MV-4-11 (cell line): ENCODE results near the gene TRIM40.
"Not testable (repeated sequence)": the region's sequence is repeated elsewhere in the genome, so short reads cannot be mapped to it uniquely, and the experiment has no call there.

Experiments
- DNase-seq: peaks from one replicate; lab custom pipeline; 2025; lab: John Stamatoyannopoulos, UW

The TRIM40 gene

GRCh38 chr6:30113003-30113759 is 22.8 kb upstream of the TRIM40 start, which contains the start of gene TRIM31:
TRIM31 (minus strand) TSS chr6:30113090; CDS start chr6:30112805, 285 bp downstream.
- peak; percentile 5 for DNase-seq

- DNase-seq, result no peak
Measured at GRCh38 chr6:30113841-30114240, 22.1 kb upstream of the TRIM40 start.

- no peak for DNase-seq
Measured at GRCh38 chr6:30116724-30117123, 19.2 kb upstream of the TRIM40 start.

GRCh38 chr6:30118691-30119090 is 17.2 kb upstream of the TRIM40 start:
- not testable (repeated sequence) for DNase-seq

GRCh38 chr6:30121446-30122366 is 14.2 kb upstream of the TRIM40 start:
- no peak for DNase-seq

GRCh38 chr6:30122515-30122914 is 13.4 kb upstream of the TRIM40 start:
- peak; percentile 71 for DNase-seq

GRCh38 chr6:30127238-30128093 is 8.5 kb upstream of the TRIM40 start:
- no peak for DNase-seq

- DNase-seq, result no peak
Measured at GRCh38 chr6:30129265-30130178, 6.4 kb upstream of the TRIM40 start.

GRCh38 chr6:30130179-30130679 is 5.7 kb upstream of the TRIM40 start:
- DNase-seq, result no peak

- DNase-seq, result peak; percentile 77
Measured at GRCh38 chr6:30130887-30131862, 4.8 kb upstream of the TRIM40 start.

GRCh38 chr6:30131947-30132497 is 3.9 kb upstream of the TRIM40 start:
- DNase-seq, result no peak

- no peak for DNase-seq
Measured at GRCh38 chr6:30135147-30135546, 793 bp upstream of the TRIM40 start.

GRCh38 chr6:30136570-30137286 is 788 bp downstream of the TRIM40 start:
- peak; percentile 44 for DNase-seq

GRCh38 chr6:30140240-30140639 is 4.3 kb downstream of the TRIM40 start:
- not testable (repeated sequence) for DNase-seq

GRCh38 chr6:30142665-30143064 is 6.7 kb downstream of the TRIM40 start:
- DNase-seq, result no peak

GRCh38 chr6:30143780-30144179 is 7.8 kb downstream of the TRIM40 start:
- no peak for DNase-seq

- DNase-seq, result no peak
Measured at GRCh38 chr6:30144811-30145210, 8.9 kb downstream of the TRIM40 start.

- no peak for DNase-seq
Measured at GRCh38 chr6:30145818-30146217, 9.9 kb downstream of the TRIM40 start.
